ENCODE measurements around the gene SPCS2. TPM values are rescaled to one million over a fixed set of nuclear protein-coding genes. Genes with fewer than 3 reads are reported as not detected.
"Not testable (repeated sequence)": the region's sequence is repeated elsewhere in the genome, so short reads cannot be mapped to it uniquely, and the experiment has no call there.

SPCS2 gene
- polyA plus RNA-seq, 2 of the 4 experiments (the other 2 are of a cell fraction) = 233 to 391 TPM

- TF ChIP-seq KDM1A (IDR thresholded peaks at IDR 0.05; ENCODE audit: low read depth) (no peak), CHD4 (IDR thresholded peaks at IDR 0.05; ENCODE audit: borderline replicate concordance) (no peak), NR3C1 (IDR thresholded peaks at IDR 0.05) (no peak), MAFK (IDR thresholded peaks at IDR 0.05; ENCODE audit: partially characterized antibody) (no peak), HDAC2 (IDR thresholded peaks at IDR 0.05) (no peak), MAZ (IDR thresholded peaks at IDR 0.05; ENCODE audit: borderline replicate concordance, low read depth, low read length) (no peak), FOXS1 (CRISPR knock-in tag; IDR thresholded peaks at IDR 0.05) (no peak), POLR2A (IDR thresholded peaks at IDR 0.05; ENCODE audit: low read length) (peak; percentile 67), MAX (IDR thresholded peaks at IDR 0.05) (0 out of 2 replicates have a peak, but pooled peaks have one; percentile 31), ZSCAN20 (CRISPR knock-in tag; IDR thresholded peaks at IDR 0.05) (no peak), RFX5 (IDR thresholded peaks at IDR 0.05) (no peak), HES2 (IDR thresholded peaks at IDR 0.05) (no peak), JUNB (IDR thresholded peaks at IDR 0.05) (no peak), ATOH8 (CRISPR knock-in tag; IDR thresholded peaks at IDR 0.05; ENCODE audit: low read depth) (no peak), TFCP2L1 (CRISPR knock-in tag; IDR thresholded peaks at IDR 0.05) (no peak)
These were observed 39.6 kb downstream of the SPCS2 start, which contains the start of gene NEU3 (continued) for GRCh38 chr11:74988541-74989259.

GRCh38 chr11:74989260-74989638 is 40.2 kb downstream of the SPCS2 start:
- TF ChIP-seq JUNB (IDR thresholded peaks at IDR 0.05) (no peak), NR3C1 (IDR thresholded peaks at IDR 0.05) (no peak), EP300 (IDR thresholded peaks at IDR 0.05) (no peak), CBX8 (IDR thresholded peaks at IDR 0.05) (no peak), CBX2 (IDR thresholded peaks at IDR 0.05; ENCODE audit: borderline replicate concordance, low read depth) (no peak), TP53 (CRISPR knock-in tag; IDR thresholded peaks at IDR 0.05) (no peak), E2F6 (IDR thresholded peaks at IDR 0.05; ENCODE audit: borderline replicate concordance, low read depth) (0 out of 2 replicates have a peak, but pooled peaks have one; percentile 0), HOXB13 (CRISPR knock-in tag; IDR thresholded peaks at IDR 0.05; ENCODE audit: low read depth) (no peak), ATOH8 (CRISPR knock-in tag; IDR thresholded peaks at IDR 0.05; ENCODE audit: low read depth) (no peak), CEBPB (IDR thresholded peaks at IDR 0.05) (no peak), JUN (IDR thresholded peaks at IDR 0.05) (no peak), MAX (IDR thresholded peaks at IDR 0.05) (peak; percentile 32; the same call in 1 of the 2 replicates), FOXS1 (CRISPR knock-in tag; IDR thresholded peaks at IDR 0.05) (no peak), ZFP36 (IDR thresholded peaks at IDR 0.05; ENCODE audit: borderline replicate concordance, partially characterized antibody) (no peak), HOXB5 (CRISPR knock-in tag; IDR thresholded peaks at IDR 0.05) (no peak), RARB (CRISPR knock-in tag; IDR thresholded peaks at IDR 0.05) (no peak)
- TF ChIP-seq, protein P1, sequence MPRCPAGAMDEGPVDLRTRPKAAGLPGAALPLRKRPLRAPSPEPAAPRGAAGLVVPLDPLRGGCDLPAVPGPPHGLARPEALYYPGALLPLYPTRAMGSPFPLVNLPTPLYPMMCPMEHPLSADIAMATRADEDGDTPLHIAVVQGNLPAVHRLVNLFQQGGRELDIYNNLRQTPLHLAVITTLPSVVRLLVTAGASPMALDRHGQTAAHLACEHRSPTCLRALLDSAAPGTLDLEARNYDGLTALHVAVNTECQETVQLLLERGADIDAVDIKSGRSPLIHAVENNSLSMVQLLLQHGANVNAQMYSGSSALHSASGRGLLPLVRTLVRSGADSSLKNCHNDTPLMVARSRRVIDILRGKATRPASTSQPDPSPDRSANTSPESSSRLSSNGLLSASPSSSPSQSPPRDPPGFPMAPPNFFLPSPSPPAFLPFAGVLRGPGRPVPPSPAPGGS (IDR thresholded peaks at IDR 0.05) = no peak
- TF ChIP-seq, protein P2, sequence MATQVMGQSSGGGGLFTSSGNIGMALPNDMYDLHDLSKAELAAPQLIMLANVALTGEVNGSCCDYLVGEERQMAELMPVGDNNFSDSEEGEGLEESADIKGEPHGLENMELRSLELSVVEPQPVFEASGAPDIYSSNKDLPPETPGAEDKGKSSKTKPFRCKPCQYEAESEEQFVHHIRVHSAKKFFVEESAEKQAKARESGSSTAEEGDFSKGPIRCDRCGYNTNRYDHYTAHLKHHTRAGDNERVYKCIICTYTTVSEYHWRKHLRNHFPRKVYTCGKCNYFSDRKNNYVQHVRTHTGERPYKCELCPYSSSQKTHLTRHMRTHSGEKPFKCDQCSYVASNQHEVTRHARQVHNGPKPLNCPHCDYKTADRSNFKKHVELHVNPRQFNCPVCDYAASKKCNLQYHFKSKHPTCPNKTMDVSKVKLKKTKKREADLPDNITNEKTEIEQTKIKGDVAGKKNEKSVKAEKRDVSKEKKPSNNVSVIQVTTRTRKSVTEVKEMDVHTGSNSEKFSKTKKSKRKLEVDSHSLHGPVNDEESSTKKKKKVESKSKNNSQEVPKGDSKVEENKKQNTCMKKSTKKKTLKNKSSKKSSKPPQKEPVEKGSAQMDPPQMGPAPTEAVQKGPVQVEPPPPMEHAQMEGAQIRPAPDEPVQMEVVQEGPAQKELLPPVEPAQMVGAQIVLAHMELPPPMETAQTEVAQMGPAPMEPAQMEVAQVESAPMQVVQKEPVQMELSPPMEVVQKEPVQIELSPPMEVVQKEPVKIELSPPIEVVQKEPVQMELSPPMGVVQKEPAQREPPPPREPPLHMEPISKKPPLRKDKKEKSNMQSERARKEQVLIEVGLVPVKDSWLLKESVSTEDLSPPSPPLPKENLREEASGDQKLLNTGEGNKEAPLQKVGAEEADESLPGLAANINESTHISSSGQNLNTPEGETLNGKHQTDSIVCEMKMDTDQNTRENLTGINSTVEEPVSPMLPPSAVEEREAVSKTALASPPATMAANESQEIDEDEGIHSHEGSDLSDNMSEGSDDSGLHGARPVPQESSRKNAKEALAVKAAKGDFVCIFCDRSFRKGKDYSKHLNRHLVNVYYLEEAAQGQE (IDR thresholded peaks at IDR 0.05) = 0 out of 2 replicates have a peak, but pooled peaks have one; percentile 18
- H3K9me3 ChIP-seq = no peaks in the 10 kb centered on the region
- no peak for FAIRE-seq
- DNase-seq (ENCODE audit: low read depth in 1 of 2, low spot score in 1 of 2) = peak; percentile 2 to 10
- H3K4me1 ChIP-seq = peaks cover 12% of the 10 kb centered on the region; the same call in 2 of the 3 replicates
- peak overlapping the region; percentile 92 for H3K4me3 ChIP-seq
- ATAC-seq = peak; percentile 22 to 25; a peak in 4 of 6 replicates
- POLR2A ChIA-PET = interaction anchor here (1.0 to 1.6 kb wide), 7 partner anchors 9 to 268 kb away, joined by 3 to 8 read pairs (median 3); partner anchors contain the start of genes SPCS2 and XRRA1
- H3K4me2 ChIP-seq = peak overlapping the region; percentile 94
- WGBS (ENCODE audit: missing lambda C conversion rate) = 4% methylated on average over 8 of the region's 8 CpGs
- CTCF ChIA-PET = interaction anchor here (0.7 to 2.6 kb wide), 7 partner anchors 22 to 260 kb away, joined by 3 to 14 read pairs (median 3); partner anchors contain the start of gene TPBGL
- H3K27ac ChIP-seq = peak overlapping the region; percentile 86 to 89

DNA sequence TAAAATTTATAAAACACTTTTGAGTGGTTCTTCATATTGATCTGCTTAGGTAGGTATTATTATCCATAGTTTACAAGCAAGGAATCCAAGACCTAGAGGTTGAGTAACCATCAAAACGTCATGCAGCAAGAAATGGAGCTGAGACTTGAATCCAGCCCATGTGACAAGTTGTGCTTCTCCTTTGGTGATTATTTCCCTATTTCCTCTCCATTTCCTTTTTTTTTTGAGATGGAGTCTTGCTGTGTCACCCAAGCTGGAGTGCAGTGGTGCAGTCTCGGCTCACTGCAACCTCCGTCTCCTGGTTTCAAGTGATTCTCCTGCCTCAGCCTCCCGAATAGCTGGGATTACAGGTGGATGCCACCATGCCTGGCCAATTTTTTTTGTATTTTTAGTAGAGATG is 41.1 kb downstream of the SPCS2 start:
- ATAC-seq; DNase-seq (ENCODE audit: low read depth in 1 of 2, low spot score in 1 of 2); H3K4me3 ChIP-seq; H3K9me3 ChIP-seq; H3K27ac ChIP-seq; FAIRE-seq; POLR2A ChIA-PET: not testable (repeated sequence)
- Histone ChIP-seq H3K4me2 (peak overlapping the region; percentile 94), H3K4me1 (peaks cover 12% of the 10 kb centered on the region; the same call in 2 of the 3 replicates)
- CTCF ChIA-PET = interaction anchor here (1.2 to 2.6 kb wide), 3 partner anchors 60 to 259 kb away, joined by 3 to 14 read pairs (median 4); no protein-coding TSS in a partner anchor
- 94% methylated on average over 4 of the region's 4 CpGs for WGBS (ENCODE audit: missing lambda C conversion rate)
